ENCODE data around the gene NLRC4. TPM values are rescaled to one million over a fixed set of nuclear protein-coding genes. Genes with fewer than 3 reads are reported as not detected.

The NLRC4 gene
- total RNA-seq, 1 donor from 2014 or later = 0.16 TPM

GRCh38 chr2:32274289-32274688 lies 9.6 kb upstream of the NLRC4 start:
- H3K4me1 Mint-ChIP-seq (ENCODE audit: low read depth) = peaks cover 7% of the 10 kb centered on the region
- DNase-seq (ENCODE audit: low spot score) = no peak
- no peaks in the 10 kb centered on the region for H3K9me3 Mint-ChIP-seq
- no peak overlapping the region for H3K4me3 Mint-ChIP-seq (ENCODE audit: low read depth)
- intact Hi-C loops (cut with micrococcal nuclease) = no loop called here
- H3K27ac Mint-ChIP-seq = no peak overlapping the region
- peaks cover 2% of the 10 kb centered on the region for H3K27me3 Mint-ChIP-seq (ENCODE audit: low read depth)
- H3K36me3 Mint-ChIP-seq (ENCODE audit: low read depth) = peaks cover 3% of the 10 kb centered on the region

- peaks cover under 1% of the 10 kb centered on the region for H3K4me1 Mint-ChIP-seq (ENCODE audit: low read depth)
- H3K27me3 Mint-ChIP-seq (ENCODE audit: low read depth) = peaks cover 6% of the 10 kb centered on the region
- DNase-seq (ENCODE audit: low spot score) = no peak
- intact Hi-C loops (cut with micrococcal nuclease) = no loop called here
- H3K4me3 Mint-ChIP-seq (ENCODE audit: low read depth) = no peak overlapping the region
- no peak overlapping the region for H3K27ac Mint-ChIP-seq
- H3K36me3 Mint-ChIP-seq (ENCODE audit: low read depth) = no peaks in the 10 kb centered on the region
- H3K9me3 Mint-ChIP-seq = no peaks in the 10 kb centered on the region
Measured at GRCh38 chr2:32272279-32272678, 7.6 kb upstream of the NLRC4 start.

DNA sequence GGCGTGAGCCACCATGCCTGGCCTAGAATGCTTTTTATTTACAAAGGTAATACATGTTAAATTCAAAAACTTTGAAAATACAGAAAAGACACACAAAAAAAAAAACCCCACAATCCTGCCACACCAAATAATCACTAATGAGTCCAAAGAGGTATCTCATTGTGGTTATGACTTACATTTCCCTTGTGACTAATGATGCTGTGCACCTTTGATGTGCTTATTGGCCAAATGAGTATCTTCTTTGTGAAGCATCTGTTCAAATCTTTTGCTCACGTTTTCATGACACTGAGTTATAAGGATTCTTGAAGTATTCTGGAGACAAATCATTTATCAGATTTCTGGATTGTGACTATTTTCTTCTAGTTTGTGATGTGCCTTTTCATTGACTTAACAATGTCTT lies 6.4 kb upstream of the NLRC4 start:
- intact Hi-C loops (cut with micrococcal nuclease) = no loop called here
- no peak overlapping the region for H3K4me3 Mint-ChIP-seq (ENCODE audit: low read depth)
- no peak for DNase-seq (ENCODE audit: low spot score)
- no peak overlapping the region for H3K27ac Mint-ChIP-seq
- H3K9me3 Mint-ChIP-seq = no peaks in the 10 kb centered on the region
- H3K36me3 Mint-ChIP-seq (ENCODE audit: low read depth) = no peaks in the 10 kb centered on the region
- no peaks in the 10 kb centered on the region for H3K4me1 Mint-ChIP-seq (ENCODE audit: low read depth)
- peaks cover 6% of the 10 kb centered on the region for H3K27me3 Mint-ChIP-seq (ENCODE audit: low read depth)

GRCh38 chr2:32262105-32262504 lies 2.6 kb downstream of the NLRC4 start:
- no peaks in the 10 kb centered on the region for H3K36me3 Mint-ChIP-seq (ENCODE audit: low read depth)
- intact Hi-C loops (cut with micrococcal nuclease) = no loop called here
- H3K4me1 Mint-ChIP-seq (ENCODE audit: low read depth) = peaks cover 6% of the 10 kb centered on the region
- H3K27ac Mint-ChIP-seq = no peak overlapping the region
- H3K27me3 Mint-ChIP-seq (ENCODE audit: low read depth) = no peaks in the 10 kb centered on the region
- H3K9me3 Mint-ChIP-seq = no peaks in the 10 kb centered on the region
- DNase-seq (ENCODE audit: low spot score) = no peak
- no peak overlapping the region for H3K4me3 Mint-ChIP-seq (ENCODE audit: low read depth)

DNA sequence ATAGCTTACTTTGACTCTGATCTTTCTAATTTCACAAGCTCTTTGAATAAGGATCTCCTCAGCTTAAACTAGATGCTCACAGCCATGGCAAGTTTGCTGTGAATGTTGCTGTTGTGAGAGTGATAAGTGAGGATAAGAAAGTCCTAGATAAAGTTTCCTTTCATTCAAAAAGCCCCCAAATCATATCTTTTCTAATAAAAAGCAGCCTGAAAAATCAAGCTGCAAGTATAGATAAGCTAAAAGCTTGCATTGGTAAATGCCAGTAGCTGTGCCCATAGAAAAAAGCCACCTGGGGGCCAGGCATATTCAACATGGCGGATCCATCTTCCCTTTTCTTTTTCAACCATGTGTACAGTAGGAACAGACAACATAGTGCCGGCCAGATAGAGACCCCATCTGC lies 4.3 kb downstream of the NLRC4 start:
- no peaks in the 10 kb centered on the region for H3K36me3 Mint-ChIP-seq (ENCODE audit: low read depth)

DNA sequence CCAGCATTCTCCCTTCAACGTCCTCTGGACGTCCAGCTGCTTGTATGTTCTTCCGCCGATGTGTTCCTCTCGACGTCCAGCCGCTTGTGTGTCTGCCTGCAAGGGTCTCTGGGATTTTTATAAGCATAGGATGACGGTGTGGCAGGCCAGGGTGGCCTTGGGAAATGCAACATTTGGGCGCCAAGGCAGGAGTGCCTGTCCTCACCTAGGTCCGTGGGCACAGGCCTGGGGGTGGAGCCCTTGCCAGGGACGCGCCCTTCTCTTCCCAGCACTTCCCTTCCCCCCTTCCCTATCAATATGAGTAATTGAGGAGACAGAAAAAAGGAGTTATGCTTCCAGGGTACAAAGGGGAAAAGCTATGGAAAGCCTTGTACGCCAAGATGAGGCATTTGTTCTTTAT lies 6.4 kb downstream of the NLRC4 start:
- no peak for DNase-seq (ENCODE audit: low spot score)
- Mint-ChIP-seq H3K9me3 (no peaks in the 10 kb centered on the region), H3K27ac (no peak overlapping the region), H3K36me3 (ENCODE audit: low read depth) (no peaks in the 10 kb centered on the region), H3K4me3 (ENCODE audit: low read depth) (no peak overlapping the region), H3K27me3 (ENCODE audit: low read depth) (no peaks in the 10 kb centered on the region), H3K4me1 (ENCODE audit: low read depth) (peaks cover 2% of the 10 kb centered on the region)
- intact Hi-C loops (cut with micrococcal nuclease) = no loop called here

More for the DNA sequence above, 4.3 kb downstream of the NLRC4 start:
- intact Hi-C loops (cut with micrococcal nuclease) = no loop called here
- no peaks in the 10 kb centered on the region for H3K27me3 Mint-ChIP-seq (ENCODE audit: low read depth)
- H3K9me3 Mint-ChIP-seq = no peaks in the 10 kb centered on the region
- no peak for DNase-seq (ENCODE audit: low spot score)
- H3K4me3 Mint-ChIP-seq (ENCODE audit: low read depth) = no peak overlapping the region
- peaks cover 6% of the 10 kb centered on the region for H3K4me1 Mint-ChIP-seq (ENCODE audit: low read depth)
- H3K27ac Mint-ChIP-seq = no peak overlapping the region

DNA sequence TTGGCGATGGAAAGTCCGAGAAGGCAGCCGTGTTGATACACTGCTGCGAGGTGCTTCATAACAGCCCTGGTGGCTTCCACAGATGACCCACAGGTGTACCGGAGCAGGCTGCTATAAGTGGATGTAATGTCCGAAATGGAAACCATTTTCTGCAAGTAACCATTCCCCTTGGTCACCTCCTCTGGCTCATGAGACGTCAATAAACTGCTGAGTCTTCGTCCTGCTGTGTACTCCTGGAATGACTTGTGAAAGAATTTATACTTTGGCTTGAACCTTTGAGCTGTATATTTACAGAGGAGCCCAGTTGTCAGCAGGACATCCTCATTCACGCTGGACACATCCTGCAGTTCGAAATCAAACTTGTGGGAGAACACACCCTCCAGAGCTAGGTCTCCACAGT lies 14.4 kb downstream of the NLRC4 start:
- no peaks in the 10 kb centered on the region for H3K27me3 Mint-ChIP-seq (ENCODE audit: low read depth)
- intact Hi-C loops (cut with micrococcal nuclease) = no loop called here
- no peak for DNase-seq (ENCODE audit: low spot score)
- H3K4me3 Mint-ChIP-seq (ENCODE audit: low read depth) = no peak overlapping the region
- no peaks in the 10 kb centered on the region for H3K4me1 Mint-ChIP-seq (ENCODE audit: low read depth)
- H3K9me3 Mint-ChIP-seq = no peaks in the 10 kb centered on the region
- H3K27ac Mint-ChIP-seq = no peak overlapping the region
- no peaks in the 10 kb centered on the region for H3K36me3 Mint-ChIP-seq (ENCODE audit: low read depth)

DNA sequence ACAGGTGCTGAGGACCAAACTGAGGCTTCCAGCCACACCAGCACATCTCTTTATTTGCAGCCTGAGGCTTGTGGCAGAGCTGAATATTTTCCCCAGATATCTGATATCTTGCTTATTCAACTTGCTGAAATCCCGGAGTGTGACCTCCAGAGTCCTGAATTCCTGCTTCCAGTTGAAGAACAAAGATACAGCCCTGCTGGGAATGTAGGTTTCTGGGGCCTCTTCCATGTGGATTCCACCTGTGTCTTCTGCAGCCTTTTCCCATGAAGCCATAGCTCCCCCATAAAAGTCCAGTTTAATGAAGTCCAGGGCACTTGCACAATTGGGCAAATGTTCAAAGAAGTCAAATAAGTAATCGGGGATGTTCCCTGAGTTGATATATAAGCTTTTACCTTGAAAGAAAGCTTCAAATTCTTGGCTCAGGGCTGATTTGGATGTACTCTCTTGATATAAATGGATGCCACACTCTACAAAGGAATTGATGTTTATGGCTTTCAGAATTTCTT lies 14.9 kb downstream of the NLRC4 start:
- intact Hi-C loops (cut with micrococcal nuclease) = no loop called here
- Mint-ChIP-seq H3K36me3 (ENCODE audit: low read depth) (no peaks in the 10 kb centered on the region), H3K27ac (no peak overlapping the region), H3K27me3 (ENCODE audit: low read depth) (no peaks in the 10 kb centered on the region), H3K4me1 (ENCODE audit: low read depth) (no peaks in the 10 kb centered on the region), H3K9me3 (no peaks in the 10 kb centered on the region), H3K4me3 (ENCODE audit: low read depth) (no peak overlapping the region)
- DNase-seq (ENCODE audit: low spot score) = no peak

DNA sequence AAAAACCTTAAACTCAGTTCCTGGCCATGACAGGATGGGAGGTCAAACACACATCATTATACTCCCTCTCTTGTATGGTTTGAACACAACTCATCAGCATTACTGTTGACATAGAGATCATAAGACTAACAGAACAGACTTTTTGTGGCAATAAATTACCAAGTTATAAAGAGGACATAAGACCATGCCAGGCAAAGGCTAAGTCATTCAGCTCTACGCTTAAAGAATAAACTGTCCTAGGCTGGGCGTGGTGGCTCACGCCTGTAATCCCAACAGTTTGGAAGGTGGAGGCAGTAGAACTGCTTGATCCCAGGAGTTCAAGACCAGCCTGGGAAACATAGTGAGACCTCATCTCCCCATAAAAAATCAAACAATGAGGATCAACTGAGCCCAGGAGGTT lies 16.4 kb downstream of the NLRC4 start:
- Mint-ChIP-seq H3K4me1 (ENCODE audit: low read depth) (no peaks in the 10 kb centered on the region), H3K27ac (no peak overlapping the region), H3K36me3 (ENCODE audit: low read depth) (no peaks in the 10 kb centered on the region), H3K27me3 (ENCODE audit: low read depth) (no peaks in the 10 kb centered on the region), H3K4me3 (ENCODE audit: low read depth) (no peak overlapping the region), H3K9me3 (no peaks in the 10 kb centered on the region)
- intact Hi-C loops (cut with micrococcal nuclease) = no loop called here
- no peak for DNase-seq (ENCODE audit: low spot score)

DNA sequence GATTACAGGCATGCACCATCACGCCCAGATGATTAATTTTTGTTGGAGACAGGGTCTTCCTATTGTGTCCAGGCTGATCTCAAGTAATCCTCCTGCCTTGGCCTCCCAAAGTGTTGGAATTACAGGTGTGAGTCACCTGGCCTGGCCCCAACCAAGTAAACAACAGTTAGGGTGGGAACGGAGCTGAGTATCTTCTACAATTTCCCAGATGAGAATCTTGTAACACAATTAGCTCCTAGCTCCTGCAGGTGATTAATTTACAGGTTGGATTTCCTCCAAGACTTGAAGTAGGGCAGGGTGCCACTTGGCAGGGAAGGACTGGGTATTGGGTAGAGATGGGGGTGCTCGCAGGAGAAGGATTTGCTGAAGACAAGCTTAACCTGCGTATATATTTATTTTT lies 17.8 kb downstream of the NLRC4 start:
- Mint-ChIP-seq H3K9me3 (no peaks in the 10 kb centered on the region), H3K36me3 (ENCODE audit: low read depth) (no peaks in the 10 kb centered on the region), H3K4me1 (ENCODE audit: low read depth) (no peaks in the 10 kb centered on the region), H3K27ac (no peak overlapping the region), H3K4me3 (ENCODE audit: low read depth) (no peak overlapping the region), H3K27me3 (ENCODE audit: low read depth) (no peaks in the 10 kb centered on the region)
- intact Hi-C loops (cut with micrococcal nuclease) = no loop called here
- DNase-seq (ENCODE audit: low spot score) = no peak

GRCh38 chr2:32242331-32242730 lies 22.4 kb downstream of the NLRC4 start:
- no peaks in the 10 kb centered on the region for H3K36me3 Mint-ChIP-seq (ENCODE audit: low read depth)
- no peak overlapping the region for H3K27ac Mint-ChIP-seq
- H3K27me3 Mint-ChIP-seq (ENCODE audit: low read depth) = no peaks in the 10 kb centered on the region
- no peak overlapping the region for H3K4me3 Mint-ChIP-seq (ENCODE audit: low read depth)
- H3K4me1 Mint-ChIP-seq (ENCODE audit: low read depth) = no peaks in the 10 kb centered on the region
- no peak for DNase-seq (ENCODE audit: low spot score)
- no peaks in the 10 kb centered on the region for H3K9me3 Mint-ChIP-seq
- intact Hi-C loops (cut with micrococcal nuclease) = no loop called here

GRCh38 chr2:32237996-32238395 lies 26.7 kb downstream of the NLRC4 start:
- Mint-ChIP-seq H3K36me3 (ENCODE audit: low read depth) (peaks cover 2% of the 10 kb centered on the region), H3K9me3 (no peaks in the 10 kb centered on the region)

GRCh38 chr2:32237488-32237887 lies 27.2 kb downstream of the NLRC4 start:
- no peak for DNase-seq (ENCODE audit: low spot score)
- Mint-ChIP-seq H3K9me3 (no peaks in the 10 kb centered on the region), H3K27me3 (ENCODE audit: low read depth) (no peaks in the 10 kb centered on the region), H3K4me1 (ENCODE audit: low read depth) (no peaks in the 10 kb centered on the region), H3K36me3 (ENCODE audit: low read depth) (peaks cover 2% of the 10 kb centered on the region), H3K4me3 (ENCODE audit: low read depth) (no peak overlapping the region), H3K27ac (no peak overlapping the region)
- intact Hi-C loops (cut with micrococcal nuclease) = no loop called here

More at GRCh38 chr2:32237996-32238395, 26.7 kb downstream of the NLRC4 start:
- Mint-ChIP-seq H3K4me3 (ENCODE audit: low read depth) (no peak overlapping the region), H3K27ac (no peak overlapping the region), H3K4me1 (ENCODE audit: low read depth) (no peaks in the 10 kb centered on the region), H3K27me3 (ENCODE audit: low read depth) (no peaks in the 10 kb centered on the region)
- DNase-seq (ENCODE audit: low spot score) = no peak
- intact Hi-C loops (cut with micrococcal nuclease) = no loop called here

DNA sequence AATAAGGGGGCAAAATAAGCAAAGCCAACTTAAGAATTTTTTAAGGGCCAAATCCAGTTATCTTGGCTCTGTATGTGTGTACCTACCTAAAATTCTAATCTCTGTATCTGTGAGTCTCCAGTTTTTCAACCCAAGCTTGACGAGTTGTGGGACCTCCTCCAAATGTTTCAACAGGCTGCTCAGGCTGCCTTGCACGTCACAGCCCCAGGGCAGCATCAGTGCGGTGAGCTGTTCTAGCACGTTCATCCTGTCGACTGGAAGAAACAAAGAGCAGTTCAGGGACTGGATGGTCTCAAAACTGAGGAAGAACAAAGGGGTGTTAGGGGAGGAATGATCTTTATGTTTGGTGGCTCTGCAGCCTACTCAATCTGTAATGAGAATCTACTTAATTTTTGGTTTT lies 29.4 kb downstream of the NLRC4 start:
- Mint-ChIP-seq H3K4me3 (ENCODE audit: low read depth) (no peak overlapping the region), H3K27me3 (ENCODE audit: low read depth) (no peaks in the 10 kb centered on the region), H3K36me3 (ENCODE audit: low read depth) (peaks cover 2% of the 10 kb centered on the region), H3K9me3 (no peaks in the 10 kb centered on the region), H3K4me1 (ENCODE audit: low read depth) (no peaks in the 10 kb centered on the region), H3K27ac (no peak overlapping the region)
- no peak for DNase-seq (ENCODE audit: low spot score)
- intact Hi-C loops (cut with micrococcal nuclease) = no loop called here

Measured in activated T-helper 2 cell treated with anti-CD3 and anti-CD28 coated beads, Interferon-gamma antibody, Interleukin-2, Interleukin-4, amounts not matched to agents 10 μg/mL and 5 μg/mL and 100 μg/mL, durations not matched to agents 14 hours and 24 hours and 36 hours (primary cell).